ENCODE measurements around the gene MILR1.
"Not testable (repeated sequence)": the region's sequence is repeated elsewhere in the genome, so short reads cannot be mapped to it uniquely, and the experiment has no call there.

MILR1 gene

GRCh38 chr17:64431534-64431933 lies 17.4 kb upstream of the MILR1 start:
- TF ChIP-seq, protein P1, sequence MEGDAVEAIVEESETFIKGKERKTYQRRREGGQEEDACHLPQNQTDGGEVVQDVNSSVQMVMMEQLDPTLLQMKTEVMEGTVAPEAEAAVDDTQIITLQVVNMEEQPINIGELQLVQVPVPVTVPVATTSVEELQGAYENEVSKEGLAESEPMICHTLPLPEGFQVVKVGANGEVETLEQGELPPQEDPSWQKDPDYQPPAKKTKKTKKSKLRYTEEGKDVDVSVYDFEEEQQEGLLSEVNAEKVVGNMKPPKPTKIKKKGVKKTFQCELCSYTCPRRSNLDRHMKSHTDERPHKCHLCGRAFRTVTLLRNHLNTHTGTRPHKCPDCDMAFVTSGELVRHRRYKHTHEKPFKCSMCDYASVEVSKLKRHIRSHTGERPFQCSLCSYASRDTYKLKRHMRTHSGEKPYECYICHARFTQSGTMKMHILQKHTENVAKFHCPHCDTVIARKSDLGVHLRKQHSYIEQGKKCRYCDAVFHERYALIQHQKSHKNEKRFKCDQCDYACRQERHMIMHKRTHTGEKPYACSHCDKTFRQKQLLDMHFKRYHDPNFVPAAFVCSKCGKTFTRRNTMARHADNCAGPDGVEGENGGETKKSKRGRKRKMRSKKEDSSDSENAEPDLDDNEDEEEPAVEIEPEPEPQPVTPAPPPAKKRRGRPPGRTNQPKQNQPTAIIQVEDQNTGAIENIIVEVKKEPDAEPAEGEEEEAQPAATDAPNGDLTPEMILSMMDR (IDR thresholded peaks at IDR 0.05; ENCODE audit: extremely low read depth, missing control alignments): no peak
- no peak for DNase-seq (ENCODE audit: low spot score)

DNA sequence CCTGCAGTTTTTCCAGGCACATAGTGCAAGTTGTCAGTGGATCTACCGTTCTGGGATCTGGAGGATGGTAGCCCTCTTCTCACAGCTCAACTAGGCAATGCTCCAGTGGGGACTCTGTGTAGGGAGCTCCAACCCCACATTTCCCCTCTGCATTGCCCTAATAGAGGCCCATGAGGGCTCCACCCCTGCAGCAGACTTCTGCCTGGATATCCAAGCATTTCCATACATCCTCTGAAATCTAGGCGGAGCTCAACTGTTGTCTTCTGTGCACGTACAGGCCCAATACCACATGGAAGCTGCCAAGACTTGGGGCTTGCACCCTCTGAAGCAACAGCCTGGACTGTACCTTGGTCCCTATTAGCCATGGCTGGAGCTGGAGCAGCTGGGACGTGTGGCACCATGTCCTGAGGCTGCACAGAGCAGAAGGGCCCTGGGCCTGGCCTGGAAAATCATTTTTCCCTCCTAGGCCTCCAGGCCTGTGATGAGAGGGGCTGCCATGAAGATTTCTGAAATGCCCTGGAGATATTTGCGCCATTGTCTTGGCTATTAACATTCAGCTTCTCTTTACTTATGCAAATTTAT lies 10.9 kb upstream of the MILR1 start:
- DNase-seq (ENCODE audit: low spot score): no peak
- TF ChIP-seq, protein P1 (IDR thresholded peaks at IDR 0.05; ENCODE audit: extremely low read depth, missing control alignments): no peak

- DNase-seq (ENCODE audit: low spot score): not testable (repeated sequence)
Measured at GRCh38 chr17:64439521-64439920, 9.4 kb upstream of the MILR1 start.

DNA sequence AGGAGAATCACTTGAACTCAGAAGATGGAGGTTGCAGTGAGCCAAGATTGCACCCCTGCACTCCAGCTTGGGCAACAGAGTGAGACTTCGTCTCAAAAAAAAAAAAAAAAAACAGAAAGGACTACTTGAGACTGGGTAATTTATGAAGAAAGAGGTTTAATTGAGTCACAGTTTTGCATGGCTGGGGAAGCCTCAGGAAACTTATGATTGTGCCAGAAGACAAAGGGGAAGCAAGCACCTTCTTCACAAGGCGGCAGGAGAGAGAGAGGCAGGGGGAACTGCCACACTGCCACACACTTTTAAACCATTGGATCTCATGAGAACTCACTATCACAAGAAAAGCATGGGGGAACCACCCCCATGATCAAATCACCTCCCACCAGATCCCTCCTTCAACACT lies 9.0 kb upstream of the MILR1 start:
- no peak for DNase-seq (ENCODE audit: low spot score)
- TF ChIP-seq, protein P1 (IDR thresholded peaks at IDR 0.05; ENCODE audit: extremely low read depth, missing control alignments): no peak

DNA sequence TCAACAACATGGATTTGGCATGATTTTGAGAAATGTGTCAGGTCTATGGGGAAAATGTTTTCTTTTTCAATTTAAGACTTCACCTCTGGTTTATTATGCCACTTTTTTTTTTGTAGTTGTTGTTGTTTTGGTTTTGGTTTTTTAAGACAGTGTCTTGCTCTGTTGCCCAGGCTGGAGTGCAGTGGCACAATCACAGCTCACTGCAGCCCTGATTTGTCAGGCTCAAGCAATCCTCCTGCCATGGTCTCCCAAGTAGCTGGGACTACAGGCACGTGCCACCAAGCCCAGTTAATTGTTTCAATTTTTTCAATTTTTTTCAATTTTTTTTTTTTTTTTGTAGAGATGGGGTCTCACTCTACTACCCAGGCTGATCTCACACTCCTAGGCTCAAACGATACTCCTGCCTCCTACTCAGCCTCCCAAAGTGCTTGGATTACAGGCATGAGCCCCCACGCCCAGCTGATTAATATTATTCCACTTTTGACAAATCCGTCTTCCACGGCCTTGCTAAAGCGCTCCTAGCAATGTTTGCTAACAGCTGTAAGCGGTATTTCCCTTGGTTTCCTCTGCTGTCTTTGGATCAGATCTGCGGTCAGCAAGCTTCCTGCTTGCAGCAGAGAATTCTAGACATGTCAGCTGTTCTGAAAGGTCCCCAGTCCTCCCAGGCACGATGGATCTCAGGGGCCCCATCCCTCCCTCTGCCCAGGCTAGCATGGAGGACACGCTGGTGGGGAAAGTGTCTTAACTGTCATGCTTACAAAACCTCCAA lies 7.0 kb upstream of the MILR1 start:
- TF ChIP-seq, protein P1 (IDR thresholded peaks at IDR 0.05; ENCODE audit: extremely low read depth, missing control alignments): no peak
- no peak for DNase-seq (ENCODE audit: low spot score)

DNA sequence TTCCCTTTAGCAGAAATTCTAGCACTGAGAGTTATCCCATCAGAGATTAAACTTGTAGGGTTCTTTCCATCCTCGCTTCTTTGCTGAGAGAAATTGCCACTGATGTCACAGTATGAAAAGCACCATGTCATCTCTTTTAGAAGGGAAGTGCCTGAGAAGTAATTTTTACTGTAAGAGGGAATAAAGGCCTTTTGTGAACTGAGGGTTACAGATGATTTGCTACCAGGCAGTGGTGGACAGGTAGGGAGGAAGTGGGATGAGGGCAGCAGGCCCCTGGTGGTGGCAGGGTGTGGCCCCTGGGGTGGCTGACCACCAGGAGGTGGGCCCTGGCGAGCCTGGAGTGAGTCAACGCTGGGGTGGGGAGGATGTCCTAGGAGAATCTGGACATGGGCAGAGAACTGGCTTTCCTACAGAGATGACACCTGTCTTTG lies 6.4 kb upstream of the MILR1 start:
- DNase-seq (ENCODE audit: low spot score): no peak
- TF ChIP-seq, protein P1 (IDR thresholded peaks at IDR 0.05; ENCODE audit: extremely low read depth, missing control alignments): no peak

DNA sequence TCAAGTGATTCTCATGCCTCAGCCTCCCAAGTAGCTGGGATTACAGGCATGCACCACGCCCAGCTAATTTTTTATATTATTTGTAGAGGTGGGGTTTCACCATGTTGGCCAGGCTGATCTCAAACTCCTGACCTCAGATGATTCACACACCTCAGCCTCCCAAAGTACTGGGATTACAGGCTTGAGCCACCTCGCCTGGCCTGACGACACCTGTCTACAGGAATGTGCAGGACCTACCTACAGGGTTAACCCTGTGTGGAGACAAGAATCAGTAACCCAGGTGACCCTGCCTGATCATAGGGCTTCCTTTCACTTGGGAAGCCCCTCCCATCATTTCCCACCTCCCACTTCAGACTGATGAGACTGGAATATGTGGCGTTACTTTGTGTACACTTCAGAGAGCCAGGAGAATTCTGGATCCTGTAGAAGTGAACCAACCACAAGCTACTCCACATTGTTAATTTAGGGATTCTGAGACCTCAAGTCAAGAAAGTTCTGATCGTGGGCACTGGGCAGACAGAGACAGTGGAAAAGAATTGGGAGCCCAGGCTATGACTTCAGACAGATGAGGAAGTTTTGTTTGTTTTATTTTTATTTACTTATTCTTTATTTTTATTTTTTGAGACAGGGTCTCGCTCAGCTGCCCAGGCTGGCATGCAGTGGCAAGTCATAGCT lies 5.7 kb upstream of the MILR1 start:
- TF ChIP-seq, protein P1 (IDR thresholded peaks at IDR 0.05; ENCODE audit: extremely low read depth, missing control alignments): no peak
- DNase-seq (ENCODE audit: low spot score): no peak
